Measurements from ENCODE around the gene MYO9B.

GRCh38 chr19:17061691-17062090 lies 13.9 kb upstream of the MYO9B start:
- TF ChIP-seq CTCF (conservative IDR thresholded peaks at IDR 0.05; ENCODE audit: low read depth, low read length) (no peak), EZH2 (IDR thresholded peaks at IDR 0.05; ENCODE audit: borderline replicate concordance, low read depth, low read length, poor library complexity, severe bottlenecking) (no peak)

Measured in A673 (cell line).